SKM-1 treated with dmso at 0.1 percent for 144 hours (cell line): Measurements from ENCODE around the gene NAP1L4.
"Not testable (repeated sequence)": the region's sequence is repeated elsewhere in the genome, so short reads cannot be mapped to it uniquely, and the experiment has no call there.

ENCODE experiments used
- DNase-seq: peaks from one replicate; lab custom pipeline; 2025; ENCODE audit not compliant: unreplicated experiment; lab: John Stamatoyannopoulos, UW

NAP1L4 gene

GRCh38 chr11:2940147-2940920, 51.8 kb downstream of the NAP1L4 start:
- DNase-seq: no peak

GRCh38 chr11:2938458-2939418, 53.4 kb downstream of the NAP1L4 start:
- not testable (repeated sequence) for DNase-seq

GRCh38 chr11:2937641-2938457, 54.3 kb downstream of the NAP1L4 start:
- DNase-seq: not testable (repeated sequence)

- DNase-seq: no peak
Observed at GRCh38 chr11:2934611-2935239, 57.4 kb downstream of the NAP1L4 start.

- no peak for DNase-seq
Observed at GRCh38 chr11:2934021-2934550, 58.0 kb downstream of the NAP1L4 start.

GRCh38 chr11:2933375-2934020, 58.6 kb downstream of the NAP1L4 start:
- peak; percentile 89 for DNase-seq

GRCh38 chr11:2932850-2933251, 59.3 kb downstream of the NAP1L4 start:
- no peak for DNase-seq

GRCh38 chr11:2931771-2932738, 60.1 kb downstream of the NAP1L4 start:
- DNase-seq: no peak

- DNase-seq: no peak
Observed at GRCh38 chr11:2931420-2931746, 60.7 kb downstream of the NAP1L4 start.

- DNase-seq: peak; percentile 14
Observed at GRCh38 chr11:2930704-2931419, 61.3 kb downstream of the NAP1L4 start.

- DNase-seq: peak; percentile 17
Observed at GRCh38 chr11:2929950-2930703, 62.0 kb downstream of the NAP1L4 start.

- no peak for DNase-seq
Observed at GRCh38 chr11:2929531-2929949, 62.6 kb downstream of the NAP1L4 start.

- peak; percentile 35 for DNase-seq
Observed at GRCh38 chr11:2928605-2929530, 63.3 kb downstream of the NAP1L4 start, which contains the start of gene PHLDA2. PHLDA2 (minus strand) TSS chr11:2929420; CDS start chr11:2929364, 56 bp downstream.

- DNase-seq: no peak
Observed at GRCh38 chr11:2927851-2928604, 64.1 kb downstream of the NAP1L4 start.

- no peak for DNase-seq
Observed at GRCh38 chr11:2927121-2927800, 64.9 kb downstream of the NAP1L4 start.
